Skeletal muscle satellite cell (primary cell): ENCODE results near the gene HCRT.
"Not testable (repeated sequence)": the region's sequence is repeated elsewhere in the genome, so short reads cannot be mapped to it uniquely, and the experiment has no call there.

Experiments
- H3K27me3 ChIP-seq: 2 replicates; pipeline ENCODE4 v1.7.0; 2013; ENCODE audit warnings: low read length; ENCODE audit not compliant: control insufficient read depth, insufficient read depth
- H3K36me3 ChIP-seq: 2 replicates; pipeline ENCODE4 v1.7.0; 2013; ENCODE audit warnings: mild to moderate bottlenecking, control low read depth, low read length; ENCODE audit not compliant: insufficient read depth
- H3K4me1 ChIP-seq: 2 replicates; pipeline ENCODE4 v1.7.0; 2013; ENCODE audit warnings: low read length; ENCODE audit not compliant: control insufficient read depth, insufficient read depth
- H3K4me2 ChIP-seq: 2 replicates; pipeline ENCODE4 v1.7.0; 2013; ENCODE audit warnings: mild to moderate bottlenecking, low read length
- H3K4me3 ChIP-seq: 2 replicates; pipeline ENCODE4 v1.7.0; 2013; ENCODE audit warnings: low read length
- H3K9ac ChIP-seq: 2 replicates; pipeline ENCODE4 v1.7.0; 2013; ENCODE audit warnings: mild to moderate bottlenecking, low read depth, low read length, moderate library complexity
- H3K9me3 ChIP-seq: replicated peaks from 2 replicates; pipeline ENCODE4 v1.7.0; 2013; ENCODE audit warnings: mild to moderate bottlenecking, control low read depth, low read length

HCRT gene

GRCh38 chr17:42146911-42147607, 38.2 kb downstream of the HCRT start:
- Histone ChIP-seq H3K36me3 (peaks cover 18% of the 10 kb centered on the region), H3K4me3 (no peak overlapping the region), H3K9ac (no peak overlapping the region), H3K9me3 (no peaks in the 10 kb centered on the region), H3K4me1 (peaks cover 17% of the 10 kb centered on the region), H3K27me3 (no peaks in the 10 kb centered on the region), H3K4me2 (no peak overlapping the region)

GRCh38 chr17:42143138-42143537, 42.1 kb downstream of the HCRT start:
- not testable (repeated sequence) for H3K4me3 ChIP-seq, H3K9me3 ChIP-seq, H3K9ac ChIP-seq, H3K27me3 ChIP-seq
- Histone ChIP-seq H3K4me2 (peak overlapping the region; percentile 56), H3K4me1 (peaks cover 27% of the 10 kb centered on the region), H3K36me3 (peaks cover 25% of the 10 kb centered on the region)

- peaks cover 27% of the 10 kb centered on the region for H3K4me1 ChIP-seq
- H3K4me2 ChIP-seq, result peak overlapping the region; percentile 56
- no peak overlapping the region for H3K4me3 ChIP-seq
- H3K36me3 ChIP-seq, result peaks cover 25% of the 10 kb centered on the region
- peak overlapping the region; percentile 4 for H3K9ac ChIP-seq
- no peaks in the 10 kb centered on the region for H3K27me3 ChIP-seq
- H3K9me3 ChIP-seq, result no peaks in the 10 kb centered on the region
Measured at GRCh38 chr17:42142371-42142896, 42.8 kb downstream of the HCRT start.

- H3K9me3 ChIP-seq, result no peaks in the 10 kb centered on the region
- no peak overlapping the region for H3K4me2 ChIP-seq
- no peaks in the 10 kb centered on the region for H3K27me3 ChIP-seq
- H3K4me1 ChIP-seq, result peaks cover 28% of the 10 kb centered on the region
- H3K9ac ChIP-seq, result no peak overlapping the region
- H3K36me3 ChIP-seq, result peaks cover 22% of the 10 kb centered on the region
- no peak overlapping the region for H3K4me3 ChIP-seq
Measured at GRCh38 chr17:42141382-42141781, 43.9 kb downstream of the HCRT start.

GRCh38 chr17:42140690-42141089, 44.6 kb downstream of the HCRT start:
- H3K4me3 ChIP-seq, H3K4me2 ChIP-seq, H3K9ac ChIP-seq, H3K27me3 ChIP-seq, H3K9me3 ChIP-seq: not testable (repeated sequence)
- H3K4me1 ChIP-seq, result peaks cover 35% of the 10 kb centered on the region
- H3K36me3 ChIP-seq, result peaks cover 22% of the 10 kb centered on the region

GRCh38 chr17:42138749-42139492, 46.3 kb downstream of the HCRT start:
- Histone ChIP-seq H3K9ac (no peak overlapping the region), H3K4me2 (no peak overlapping the region), H3K9me3 (no peaks in the 10 kb centered on the region), H3K4me1 (peaks cover 45% of the 10 kb centered on the region), H3K36me3 (peaks cover 18% of the 10 kb centered on the region), H3K4me3 (no peak overlapping the region), H3K27me3 (no peaks in the 10 kb centered on the region)

GRCh38 chr17:42136654-42137051, 48.6 kb downstream of the HCRT start:
- H3K4me1 ChIP-seq, result peaks cover 46% of the 10 kb centered on the region
- H3K9me3 ChIP-seq, result no peaks in the 10 kb centered on the region
- no peak overlapping the region for H3K4me3 ChIP-seq
- H3K4me2 ChIP-seq, result no peak overlapping the region
- H3K9ac ChIP-seq, result no peak overlapping the region
- no peaks in the 10 kb centered on the region for H3K27me3 ChIP-seq
- peaks cover 16% of the 10 kb centered on the region for H3K36me3 ChIP-seq

- H3K4me3 ChIP-seq, result peak overlapping the region; percentile 35
- H3K4me1 ChIP-seq, result peaks cover 46% of the 10 kb centered on the region
- no peaks in the 10 kb centered on the region for H3K27me3 ChIP-seq
- no peak overlapping the region for H3K9ac ChIP-seq
- no peaks in the 10 kb centered on the region for H3K9me3 ChIP-seq
- peak overlapping the region; percentile 33 for H3K4me2 ChIP-seq
- peaks cover 12% of the 10 kb centered on the region for H3K36me3 ChIP-seq
Measured at GRCh38 chr17:42135664-42136653, 49.3 kb downstream of the HCRT start.

- H3K9ac ChIP-seq, result no peak overlapping the region
- peak overlapping the region; percentile 33 for H3K4me2 ChIP-seq
- H3K27me3 ChIP-seq, result no peaks in the 10 kb centered on the region
- peaks cover 9% of the 10 kb centered on the region for H3K36me3 ChIP-seq
- H3K4me3 ChIP-seq, result peak overlapping the region; percentile 35
- no peaks in the 10 kb centered on the region for H3K9me3 ChIP-seq
- H3K4me1 ChIP-seq, result peaks cover 46% of the 10 kb centered on the region
Measured at GRCh38 chr17:42135151-42135550, 50.1 kb downstream of the HCRT start.
